GM12891 (cell line): ENCODE results near the gene NBPF26.
"Not testable (repeated sequence)": the region's sequence is repeated elsewhere in the genome, so short reads cannot be mapped to it uniquely, and the experiment has no call there.

ENCODE experiments used
- POLR2A ChIP-seq: IDR thresholded peaks from 2 replicates; pipeline ENCODE4 v1.6.1; 2011; ENCODE audit warnings: low read depth, low read length, control low read depth
- POLR2AphosphoS5 ChIP-seq: IDR thresholded peaks from 2 replicates; pipeline ENCODE4 v1.6.1; 2011; ENCODE audit warnings: low read depth, low read length, control low read depth
- POU2F2 ChIP-seq: IDR thresholded peaks from 2 replicates; pipeline ENCODE4 v1.6.1; 2011; ENCODE audit warnings: low read depth, mild to moderate bottlenecking, control low read depth, low read length, moderate library complexity
- TAF1 ChIP-seq: IDR thresholded peaks from 2 replicates; pipeline ENCODE4 v1.6.1; 2011; ENCODE audit warnings: low read depth, low read length, control low read depth

- not testable (repeated sequence) for TF ChIP-seq POLR2AphosphoS5, POLR2A, POU2F2, TAF1
These were observed 81.7 kb downstream of the NBPF26 start for GRCh38 chr1:120805452-120805851.
